HG03571 (cell line): ENCODE measurements around the gene SYNC.
"Not testable (repeated sequence)": the region's sequence is repeated elsewhere in the genome, so short reads cannot be mapped to it uniquely, and the experiment has no call there.

ENCODE experiments used
- ATAC-seq: cut with Tn5 transposase; IDR thresholded peaks from one replicate; pipeline ENCODE4 v1.9.1; 2021; ENCODE audit not compliant: unreplicated experiment

Gene SYNC

DNA sequence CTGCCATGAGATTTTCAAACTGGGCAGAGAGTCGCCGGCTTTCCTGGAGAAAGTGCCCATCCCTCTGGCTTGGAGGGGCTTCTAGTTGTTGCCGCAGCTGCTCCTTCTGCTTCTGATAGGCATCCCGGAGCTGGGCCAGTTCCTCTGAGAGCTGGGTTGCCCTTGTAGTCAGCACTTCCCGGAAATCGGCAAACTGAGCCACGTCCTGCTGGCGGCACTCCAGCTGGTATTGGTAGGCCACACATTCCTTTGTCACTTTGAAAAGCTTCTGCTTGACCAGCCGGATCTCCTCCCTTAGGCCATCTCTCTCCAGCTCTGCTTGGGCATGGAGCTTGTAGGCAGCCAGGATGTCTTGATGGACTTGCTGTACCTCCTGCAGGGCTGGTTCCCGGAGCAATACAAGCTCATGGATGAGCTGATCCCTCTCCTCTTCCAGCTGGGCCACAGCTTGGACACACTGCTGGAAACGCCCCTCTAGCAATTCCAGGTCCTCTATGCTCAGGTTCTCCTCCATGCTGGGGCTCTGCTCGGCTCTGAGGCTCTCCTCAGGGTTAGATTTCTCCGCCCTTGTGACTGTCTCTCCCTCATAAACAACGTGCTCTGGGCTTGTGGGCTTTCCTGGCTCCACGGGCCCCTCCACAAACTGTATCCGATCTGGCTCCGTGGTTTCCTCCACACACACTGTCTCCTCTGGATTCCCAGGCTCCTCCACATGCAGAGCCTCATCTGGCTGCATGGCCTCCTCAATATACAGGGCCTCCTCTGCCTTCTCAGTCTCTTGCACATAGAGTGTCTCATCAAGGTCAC, 7.3 kb downstream of the SYNC start:
- no peak for ATAC-seq

DNA sequence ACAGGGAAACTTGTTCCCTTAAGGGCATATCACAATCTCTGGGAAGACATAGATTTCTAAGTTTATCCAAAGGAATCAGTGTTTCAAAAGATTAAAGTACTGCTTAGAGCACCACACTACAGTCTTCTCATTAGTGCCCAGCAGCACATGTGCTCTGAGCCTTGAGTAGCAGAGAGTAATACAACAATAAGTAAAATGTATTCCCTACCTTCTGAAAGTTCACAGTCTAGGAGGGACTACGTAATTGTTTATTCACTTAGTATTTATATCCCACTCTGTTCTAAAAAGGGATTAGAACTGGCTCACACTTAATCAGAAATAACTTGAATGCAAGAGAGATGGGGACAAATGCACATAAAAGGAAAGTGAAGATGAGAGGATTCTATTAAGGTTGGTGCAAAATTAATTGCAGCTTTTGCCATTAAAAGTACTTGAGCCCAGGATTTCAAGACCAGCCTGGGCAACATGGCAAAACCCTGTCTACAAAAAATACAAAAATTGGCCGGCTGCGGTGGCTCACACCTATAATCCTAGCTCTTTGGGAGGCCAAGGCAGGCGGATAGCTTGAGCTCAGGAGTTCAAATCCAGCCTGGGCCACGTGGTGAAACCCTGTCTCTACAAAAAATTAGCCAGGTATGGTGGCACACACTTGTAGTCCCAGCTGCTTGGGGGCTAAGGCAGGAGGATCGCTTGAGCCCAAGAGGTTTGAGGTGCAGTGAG, 9.0 kb downstream of the SYNC start:
- ATAC-seq: no peak

DNA sequence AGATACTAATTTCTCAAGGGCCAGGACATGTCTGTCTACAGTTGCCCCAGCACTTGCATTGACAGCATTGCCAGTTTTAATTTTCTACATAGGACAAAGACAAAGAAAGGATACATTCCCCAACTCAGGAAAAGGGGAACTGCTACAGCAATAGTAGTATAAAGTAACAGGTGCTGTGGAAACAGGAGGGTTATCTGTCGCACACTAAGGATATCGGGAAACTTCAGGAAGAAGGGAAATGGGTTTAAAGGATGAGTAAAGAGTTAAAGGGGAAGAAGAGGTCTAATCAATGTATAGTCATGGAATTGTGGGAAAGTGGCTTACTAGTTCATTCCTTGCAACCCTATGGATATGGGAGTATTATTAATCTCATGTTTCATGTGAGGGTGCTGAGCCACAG, 16.2 kb downstream of the SYNC start:
- ATAC-seq: no peak

DNA sequence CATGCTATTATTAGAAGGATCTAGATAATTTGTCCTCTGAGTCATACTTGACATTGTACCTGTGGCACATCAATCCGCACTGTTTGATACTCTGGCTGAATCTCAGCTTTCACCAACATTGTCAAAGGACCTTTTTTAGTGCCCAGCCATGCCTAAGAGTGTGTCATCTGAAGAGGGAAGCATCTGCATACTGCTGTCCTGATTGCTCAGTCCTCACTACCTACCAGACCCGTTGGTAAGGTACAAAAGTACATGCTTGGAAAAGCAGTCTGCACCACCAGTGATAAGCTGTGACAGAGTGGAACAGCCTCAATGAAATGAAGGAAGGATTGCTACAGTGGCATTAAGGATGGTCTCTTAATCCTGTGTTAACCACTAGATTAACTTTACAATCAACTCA, 17.1 kb downstream of the SYNC start:
- ATAC-seq: no peak

DNA sequence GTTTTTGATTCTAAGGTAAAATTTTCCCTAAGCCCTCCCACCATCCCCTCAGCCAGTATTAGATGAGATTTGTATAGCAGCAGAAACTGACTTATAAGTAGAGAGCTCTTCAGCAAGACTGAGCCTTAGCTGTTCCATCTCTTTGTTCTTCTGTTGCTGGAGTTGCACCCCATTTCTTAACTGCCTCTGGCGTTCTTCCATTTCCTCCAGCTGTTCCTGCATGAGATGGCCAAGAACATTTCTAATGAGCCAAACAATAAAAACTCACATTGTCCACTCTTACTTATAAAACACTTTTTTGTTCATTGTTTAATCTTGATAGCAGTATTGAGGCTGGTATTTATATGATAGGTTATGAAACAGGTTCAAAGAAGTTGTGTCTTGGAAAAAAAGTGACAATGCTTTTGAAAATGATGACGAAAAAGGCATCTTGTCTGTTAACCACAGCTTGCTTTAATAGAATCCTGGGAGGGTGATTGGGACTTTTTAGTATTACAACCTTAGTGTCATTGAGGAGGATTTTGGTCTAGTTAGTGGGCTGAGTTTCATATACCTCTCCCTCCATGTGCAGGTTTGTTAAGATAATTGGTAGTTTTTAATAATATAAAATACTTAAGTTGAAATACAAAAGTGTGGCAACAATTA, 18.3 kb downstream of the SYNC start:
- no peak for ATAC-seq

DNA sequence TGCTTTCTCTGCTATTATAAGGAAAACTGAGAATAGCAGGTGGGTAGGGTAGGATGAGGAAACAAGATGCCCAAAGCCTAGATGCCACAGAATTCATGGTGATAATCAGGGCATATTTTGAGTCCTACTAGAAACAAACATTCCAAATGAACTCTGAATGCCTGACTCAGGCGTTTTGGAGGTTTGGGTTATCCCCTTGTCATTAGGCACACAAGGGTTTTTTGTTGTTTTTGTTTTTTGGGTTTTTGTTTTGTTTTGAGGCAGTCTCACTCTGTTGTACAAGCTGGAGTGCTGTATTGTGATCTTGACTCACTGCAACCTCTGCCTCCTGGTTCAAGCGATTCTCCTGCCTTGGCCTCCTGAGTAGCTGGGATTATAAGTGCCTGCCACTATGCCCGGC, 19.2 kb downstream of the SYNC start:
- ATAC-seq: no peak

DNA sequence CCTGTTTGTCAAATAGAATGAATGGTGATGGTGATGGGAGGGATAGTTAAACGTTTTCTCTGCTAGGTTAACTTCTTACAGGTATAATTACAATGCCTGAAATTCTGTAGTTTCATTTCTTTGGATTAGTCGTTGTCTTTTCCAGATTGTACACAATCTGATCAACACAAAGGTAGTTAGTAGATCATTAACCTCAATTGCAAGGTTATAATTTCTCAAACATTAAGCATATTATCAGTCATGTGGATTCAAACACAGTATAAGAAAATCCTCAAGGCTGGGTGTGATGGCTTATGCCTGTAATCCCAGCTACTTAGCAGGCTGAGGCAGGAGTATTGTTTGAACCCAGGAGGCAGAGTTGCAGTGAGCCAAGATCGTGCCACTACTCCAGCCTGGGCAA, 20.6 kb downstream of the SYNC start:
- no peak for ATAC-seq

DNA sequence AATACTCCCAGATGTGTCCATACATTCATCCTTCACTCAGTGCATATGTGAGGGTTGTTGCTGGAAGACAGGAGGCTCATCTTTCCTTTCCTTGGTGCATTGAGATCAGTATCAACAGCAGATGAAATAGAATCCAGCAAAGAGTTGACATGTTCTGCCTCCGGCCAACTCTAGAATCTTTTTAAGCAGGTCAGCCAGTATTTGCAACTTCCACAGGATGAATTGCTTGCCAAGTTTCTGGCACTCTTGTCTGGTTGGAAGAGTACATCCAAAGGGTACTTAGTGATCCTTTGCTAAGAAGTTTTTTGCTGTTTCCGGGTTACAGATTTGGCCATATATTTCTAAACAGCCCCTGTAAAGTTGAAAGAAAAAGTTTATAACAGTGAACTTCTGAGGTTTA, 21.1 kb downstream of the SYNC start:
- no peak for ATAC-seq

DNA sequence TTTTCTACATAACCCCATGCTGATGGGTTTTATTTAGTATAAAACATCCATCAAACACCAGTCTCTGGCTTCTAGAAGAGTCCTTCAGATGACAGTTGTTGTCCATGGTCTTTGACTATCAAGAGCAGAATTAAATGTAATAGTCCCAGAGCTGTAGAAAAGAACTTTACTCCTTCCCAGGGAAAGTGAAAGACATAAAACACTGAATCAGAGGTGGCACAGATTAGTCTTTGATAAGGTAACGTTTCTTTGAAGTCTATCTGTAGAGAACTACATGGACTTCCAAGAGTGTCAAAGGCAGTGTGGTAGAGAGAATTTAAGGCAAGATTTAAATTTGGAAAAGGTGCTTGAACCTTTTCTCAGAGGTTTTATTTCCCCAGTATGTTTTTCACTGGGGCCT, 21.9 kb downstream of the SYNC start:
- no peak for ATAC-seq

DNA sequence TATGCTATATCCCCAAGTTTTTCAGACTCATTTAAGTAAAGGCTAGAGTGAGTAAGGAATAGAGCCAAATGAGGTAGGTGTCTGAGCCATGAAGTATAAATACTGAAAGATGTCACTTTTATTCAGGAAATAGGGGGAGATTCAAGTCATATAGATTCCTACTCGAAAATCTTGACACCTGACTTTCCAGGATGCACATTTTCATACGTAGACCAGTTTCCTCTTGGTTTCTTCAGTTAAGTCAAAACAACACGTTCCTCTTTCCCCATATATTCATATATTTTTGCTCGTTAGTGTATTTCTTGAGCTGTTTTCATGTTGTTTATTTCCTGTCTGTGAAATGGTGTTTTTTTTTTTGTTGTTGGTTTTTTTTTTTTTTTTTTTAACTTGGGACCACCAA, 22.6 kb downstream of the SYNC start:
- not testable (repeated sequence) for ATAC-seq

DNA sequence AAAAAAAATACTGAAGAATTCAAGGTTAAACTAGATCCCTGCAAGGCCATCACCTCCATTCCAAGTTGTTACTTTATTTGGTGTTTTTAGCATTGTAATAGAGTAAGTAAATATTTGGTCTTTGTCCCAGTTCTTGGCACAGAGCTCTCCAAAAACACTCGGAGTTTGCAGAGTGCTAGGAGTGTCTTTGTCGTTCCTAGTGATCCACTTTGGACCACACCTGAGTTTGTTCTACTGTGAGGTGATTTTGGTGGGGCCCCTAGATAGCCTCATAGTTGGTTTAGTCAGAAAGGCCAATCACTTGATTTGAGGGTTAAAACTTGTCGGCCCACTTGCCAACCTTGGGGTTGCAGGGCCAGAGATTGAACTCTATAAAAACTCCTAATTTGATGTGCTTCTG, 25.6 kb downstream of the SYNC start:
- no peak for ATAC-seq

DNA sequence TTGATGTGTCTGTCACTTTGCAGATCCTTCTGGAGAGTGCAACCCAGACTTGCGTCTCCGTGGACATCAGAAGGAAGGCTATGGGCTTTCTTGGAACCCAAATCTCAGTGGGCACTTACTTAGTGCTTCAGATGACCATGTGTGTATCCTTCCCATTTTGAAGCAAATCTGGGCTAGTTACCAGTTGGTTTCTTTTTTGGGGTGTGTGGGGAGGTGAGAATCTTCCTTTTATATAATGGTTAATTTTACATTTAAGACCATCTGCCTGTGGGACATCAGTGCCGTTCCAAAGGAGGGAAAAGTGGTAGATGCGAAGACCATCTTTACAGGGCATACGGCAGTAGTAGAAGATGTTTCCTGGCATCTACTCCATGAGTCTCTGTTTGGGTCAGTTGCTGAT, 33.9 kb downstream of the SYNC start:
- ATAC-seq: not testable (repeated sequence)

DNA sequence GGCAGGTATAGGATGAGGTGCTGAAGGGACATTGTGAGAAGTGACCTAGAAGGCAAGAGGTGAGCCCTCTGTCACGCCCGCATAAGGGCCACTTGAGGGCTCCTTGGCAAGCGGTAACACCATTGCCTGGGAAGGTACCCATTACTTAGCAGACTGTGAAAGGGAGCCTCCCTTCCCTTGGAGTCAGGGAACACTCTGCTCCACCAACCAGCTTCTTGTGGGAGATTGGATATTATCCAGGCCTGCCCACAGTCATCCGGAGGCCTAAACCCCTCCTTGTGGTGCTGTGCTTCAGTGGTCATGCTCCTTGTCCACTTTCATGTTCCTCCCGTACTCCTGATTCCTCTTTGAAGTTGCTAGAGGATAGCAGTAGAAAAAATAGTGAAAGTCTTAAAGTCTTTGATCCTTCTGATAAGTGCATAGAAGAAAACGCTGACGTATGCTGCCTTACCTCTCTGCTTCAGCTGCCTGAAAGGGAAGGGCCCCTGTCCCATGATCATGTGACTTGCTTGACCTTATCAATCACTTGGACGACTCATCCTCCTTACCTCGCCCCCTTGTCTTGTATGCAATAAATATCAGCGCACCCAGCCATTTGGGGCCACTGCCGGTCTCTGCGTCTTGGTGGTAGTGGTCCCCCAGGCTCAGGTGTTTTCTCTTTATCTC, 35.5 kb downstream of the SYNC start:
- no peak for ATAC-seq

DNA sequence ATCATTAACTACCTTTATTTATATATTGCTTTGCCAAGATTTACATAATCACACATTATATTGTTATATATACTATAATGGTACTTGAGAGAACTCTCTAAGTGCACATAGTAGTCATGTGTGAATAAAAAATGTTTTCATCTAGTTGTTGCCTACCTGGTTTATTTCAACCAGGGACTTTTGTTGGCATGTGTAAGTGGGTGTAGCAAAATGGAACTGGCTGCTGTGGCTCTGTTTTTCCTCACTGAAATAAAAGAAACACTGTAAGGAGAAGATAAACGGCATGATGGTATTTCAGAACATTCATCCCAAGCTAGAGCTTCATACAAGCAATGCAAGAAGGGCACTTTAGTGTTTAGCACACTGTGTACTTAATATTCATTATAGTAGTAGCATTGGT, 36.7 kb downstream of the SYNC start:
- no peak for ATAC-seq

DNA sequence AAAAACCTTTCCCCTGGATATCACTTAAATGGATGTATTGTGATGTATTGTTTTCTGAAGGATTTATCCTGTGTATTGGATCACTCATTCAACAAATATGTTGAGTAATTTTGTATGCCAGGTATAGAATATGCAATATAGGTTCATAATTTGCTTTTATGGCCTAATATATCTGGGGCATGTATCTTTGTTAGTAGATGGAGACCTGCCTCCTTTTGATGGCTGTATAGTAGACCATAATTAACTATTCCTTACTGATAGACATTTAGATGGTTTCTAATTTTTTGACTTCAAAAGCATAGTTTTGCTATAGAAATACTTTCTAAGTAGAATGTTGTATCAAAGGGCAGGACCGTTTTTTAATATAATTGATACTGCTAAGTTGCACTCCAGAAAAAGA, 43.0 kb downstream of the SYNC start:
- no peak for ATAC-seq

DNA sequence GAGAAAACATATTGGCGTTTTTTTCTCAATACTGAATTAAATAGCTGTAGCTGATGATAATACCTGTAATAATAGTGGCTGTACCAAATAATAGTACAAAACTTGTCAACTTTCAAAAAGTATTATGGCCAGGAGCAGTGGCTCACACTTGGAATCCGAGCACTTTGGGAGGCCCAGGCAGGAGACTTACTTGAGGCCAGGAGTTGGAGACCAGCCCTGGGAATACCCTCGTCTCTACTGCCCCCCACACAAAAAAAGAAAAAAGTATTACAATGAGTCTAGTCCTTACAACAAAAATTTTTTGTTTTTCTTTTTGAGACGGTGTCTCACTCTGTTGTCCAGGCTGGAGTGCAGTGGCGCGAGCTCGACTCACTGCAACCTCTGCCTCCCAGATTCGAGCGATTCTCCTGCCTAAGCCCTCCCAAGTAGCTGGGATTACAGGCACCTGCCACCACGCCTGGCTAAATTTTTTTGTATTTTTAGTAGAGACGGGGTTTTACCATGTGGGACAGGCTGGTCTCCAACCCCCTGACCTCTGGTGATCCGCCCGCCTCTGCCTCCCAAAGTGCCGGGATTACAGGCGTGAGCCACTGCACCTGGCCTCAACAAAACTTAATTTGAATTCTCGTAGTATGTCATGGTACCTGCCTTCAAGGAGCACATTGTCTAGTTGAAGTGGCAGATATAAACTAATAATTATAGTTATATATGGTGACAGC, 50.2 kb downstream of the SYNC start:
- ATAC-seq: no peak

DNA sequence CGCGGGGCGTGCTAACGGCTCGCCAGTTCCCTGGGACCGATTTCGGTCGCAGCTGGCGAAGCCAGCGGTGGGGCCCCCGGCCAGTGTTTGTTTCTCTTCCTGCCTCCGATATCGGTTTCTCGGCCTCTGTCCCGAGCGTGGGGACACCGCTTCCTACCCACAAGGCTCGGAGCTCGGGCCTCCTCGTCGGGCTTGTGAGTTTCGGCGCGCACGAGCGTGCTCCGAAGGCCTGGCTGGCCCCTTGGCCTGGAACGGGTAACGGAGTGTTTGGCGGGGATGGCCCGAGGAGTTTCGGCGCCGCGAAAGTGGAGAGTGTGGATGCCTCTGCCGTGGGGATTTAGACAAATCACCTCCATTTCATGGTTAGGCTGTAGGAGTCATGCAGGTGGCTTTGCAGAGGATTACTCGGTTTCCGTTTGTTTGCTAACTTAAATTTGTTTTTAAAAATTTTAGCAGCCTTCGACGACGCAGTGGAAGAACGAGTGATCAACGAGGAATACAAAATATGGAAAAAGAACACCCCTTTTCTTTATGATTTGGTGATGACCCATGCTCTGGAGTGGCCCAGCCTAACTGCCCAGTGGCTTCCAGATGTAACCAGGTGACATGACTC, 51.0 kb downstream of the SYNC start:
- ATAC-seq: no peak

DNA sequence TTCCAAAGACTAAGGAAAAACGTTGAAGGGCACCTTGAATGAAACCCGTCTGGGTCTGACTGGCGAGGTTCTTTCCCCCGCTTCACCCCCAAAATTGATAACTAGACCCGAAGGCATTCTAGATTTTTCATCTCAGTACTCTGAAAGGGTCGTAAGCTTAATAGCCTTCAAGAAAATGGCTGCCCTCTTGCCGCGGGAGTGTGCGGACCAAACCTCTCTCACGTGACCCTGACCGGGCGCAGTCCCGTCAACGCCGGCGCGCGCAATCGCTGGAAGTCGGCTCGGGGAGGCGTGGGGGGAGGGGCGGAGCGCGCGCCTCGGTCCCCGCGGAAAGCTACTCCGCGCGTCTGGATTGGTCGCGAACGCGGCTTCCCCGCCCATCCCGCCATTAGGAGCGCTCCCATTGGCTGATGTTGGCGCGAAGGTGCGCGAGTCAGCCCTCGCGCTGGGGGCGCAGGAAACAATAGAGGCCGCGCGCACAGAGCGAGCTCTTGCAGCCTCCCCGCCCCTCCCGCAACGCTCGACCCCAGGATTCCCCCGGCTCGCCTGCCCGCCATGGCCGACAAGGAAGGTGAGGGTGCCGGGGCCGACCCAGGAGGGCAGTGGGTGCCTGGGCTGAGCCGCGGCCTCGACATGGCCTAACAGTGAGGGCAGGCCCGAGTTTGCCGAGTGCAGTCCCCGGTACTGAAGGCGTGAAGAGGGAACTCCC, 51.7 kb downstream of the SYNC start, which contains the start of gene RBBP4:
Gene RBBP4 (plus strand): TSS at position 457 of the 709 bp plus-strand sequence. CDS start 99 bp downstream, at position 556.
- ATAC-seq: peak; percentile 68

DNA sequence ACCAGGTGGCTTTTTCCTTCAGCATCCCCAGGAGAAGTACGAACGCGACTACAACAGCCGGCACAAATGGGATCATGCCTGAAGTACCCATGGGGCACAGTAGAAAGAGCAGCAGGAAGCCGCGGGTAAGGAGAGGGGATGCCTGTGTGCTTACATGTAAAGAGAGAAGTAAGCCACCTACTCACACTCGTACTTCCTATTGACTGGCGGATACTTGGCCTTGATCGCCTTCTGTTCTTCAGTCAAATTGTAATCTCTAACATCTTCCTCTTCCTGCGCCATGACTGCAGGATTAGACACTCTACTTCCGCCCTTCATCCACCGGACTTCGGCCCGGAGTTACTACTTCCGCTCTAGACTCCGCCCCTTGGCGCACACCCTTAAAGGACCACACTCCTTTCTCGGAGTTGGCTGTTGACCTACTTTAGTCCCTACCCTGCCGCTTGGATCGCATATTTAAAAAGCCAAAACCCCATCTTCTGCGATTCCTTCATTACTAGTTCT, 52.3 kb downstream of the SYNC start, which contains the start of gene ZBTB8OS:
Gene ZBTB8OS (minus strand): TSS at position 303 of the 504 bp plus-strand sequence. CDS start 21 bp downstream, at position 282.
- peak; percentile 66 for ATAC-seq
